GM23248 (cell line): Measurements from ENCODE around the gene GPR4.

ENCODE experiments used
- EZH2 ChIP-seq: fragments of 200-600 bp; sonication (generic); IDR thresholded peaks from 2 replicates; pipeline ENCODE4 v1.6.1; 2018; ENCODE audit warnings: antibody characterized with exemption, mild to moderate bottlenecking; ENCODE audit not compliant: insufficient read depth, poor library complexity, severe bottlenecking
- EZH2phosphoT487 ChIP-seq: fragments of 200-600 bp; sonication (generic); IDR thresholded peaks from 2 replicates; pipeline ENCODE4 v1.6.1; 2018; ENCODE audit warnings: antibody characterized with exemption, moderate library complexity, mild to moderate bottlenecking, low read depth; ENCODE audit not compliant: insufficient read depth

DNA sequence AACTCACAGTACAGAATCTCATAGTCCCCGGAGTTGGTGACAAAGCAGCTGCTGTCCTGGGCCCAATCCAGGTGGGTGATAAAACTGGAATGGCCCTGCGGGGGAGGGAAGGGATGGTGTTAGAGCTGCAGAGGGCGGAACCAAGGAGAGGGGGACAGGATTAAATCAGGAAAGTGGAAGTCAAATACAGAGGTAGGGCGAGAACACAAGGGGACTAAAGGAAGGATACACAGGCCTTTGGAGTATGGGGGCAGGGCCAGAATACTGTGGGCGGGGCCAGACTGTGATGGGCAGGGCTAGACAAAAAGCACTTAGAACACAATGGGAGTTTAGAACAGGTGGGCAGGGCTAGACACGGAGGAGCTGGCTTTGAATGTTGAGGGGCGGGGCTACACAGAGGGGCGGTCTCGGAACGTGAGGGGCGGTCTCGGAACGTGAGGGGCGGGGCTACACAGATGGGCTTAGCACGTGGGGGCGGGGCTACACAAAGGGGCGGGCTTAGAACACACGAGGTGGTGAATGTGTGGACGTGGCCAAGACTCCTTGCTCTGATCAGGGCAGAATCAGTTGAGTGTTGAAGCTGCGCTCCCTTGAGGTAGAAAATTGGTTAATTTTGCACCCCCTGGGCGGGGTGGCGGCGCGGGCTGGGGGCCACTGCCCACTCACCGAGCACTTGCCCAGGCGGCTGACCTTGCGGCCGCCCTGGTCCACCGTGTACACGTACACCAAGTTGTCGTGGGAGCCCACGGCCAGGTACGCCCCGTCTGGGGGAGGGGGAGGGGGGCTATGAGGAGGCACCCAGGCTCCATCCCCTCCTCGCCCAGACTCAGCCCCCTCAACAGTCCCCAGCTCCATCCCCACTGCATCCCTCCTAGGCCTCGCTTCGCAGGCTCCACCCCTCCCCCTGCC lies 14.0 kb upstream of the GPR4 start:
- TF ChIP-seq EZH2 (no peak), EZH2phosphoT487 (no peak)
